GM13977 (cell line): ENCODE measurements around the gene GDA.

Experiments used
- DNase-seq: peaks from one replicate; pipeline ENCODE4 v3.0.0; 2012; ENCODE audit warnings: low spot score
- CTCF ChIP-seq: IDR thresholded peaks from 2 replicates; pipeline ENCODE4 v1.5.1; 2012; ENCODE audit warnings: mild to moderate bottlenecking, control low read depth; ENCODE audit not compliant: insufficient read depth; ENCODE audit errors: extremely low read depth, missing control alignments
- in situ Hi-C: fragments of 300-500 bp; cut with MboI; formaldehyde crosslinking; loops from one replicate; pipeline ENCODE4 v1.12.0; 2022; ENCODE audit warnings: low sequenced_read_pairs, low pct_unique_long_range_greater_than_20kb, mixed read lengths, inconsistent platforms; ENCODE audit not compliant: unreplicated experiment

Gene GDA

GRCh38 chr9:72128526-72128925, 20.7 kb upstream of the GDA start:
- in situ Hi-C loops: no loop called here
- no peak for DNase-seq
- TF ChIP-seq CTCF: no peak

GRCh38 chr9:72129271-72130156, 19.7 kb upstream of the GDA start:
- no peak for DNase-seq
- in situ Hi-C loops: no loop called here
- TF ChIP-seq CTCF: no peak

GRCh38 chr9:72130321-72130720, 18.9 kb upstream of the GDA start:
- DNase-seq: no peak
- in situ Hi-C loops: no loop called here
- TF ChIP-seq CTCF: no peak

- DNase-seq: no peak
- no peak for TF ChIP-seq CTCF
- in situ Hi-C loops: no loop called here
These were observed 18.0 kb upstream of the GDA start for GRCh38 chr9:72131206-72131605.

GRCh38 chr9:72132052-72132451, 17.2 kb upstream of the GDA start:
- DNase-seq: no peak
- in situ Hi-C loops: no loop called here
- no peak for TF ChIP-seq CTCF

GRCh38 chr9:72133365-72134035, 15.7 kb upstream of the GDA start:
- in situ Hi-C loops: no loop called here
- no peak for DNase-seq
- TF ChIP-seq CTCF: no peak
